ENCODE measurements around the gene TXK. TPM values are rescaled to one million over a fixed set of nuclear protein-coding genes. Genes with fewer than 3 reads are reported as not detected.

The TXK gene
- total and polyA plus RNA-seq, 2 of the 13 experiments (the other 11 are each of a cell fraction or from before 2014, with no cell fraction given): not detected

GRCh38 chr4:48178931-48179330 lies 44.9 kb upstream of the TXK start (continued):
- no peak for TF ChIP-seq CSRNP1 (CRISPR knock-in tag; IDR thresholded peaks at IDR 0.05)
- no peak for TF ChIP-seq CCDC6 (CRISPR knock-in tag; IDR thresholded peaks at IDR 0.05)
- TF ChIP-seq HOXA7 (CRISPR knock-in tag; IDR thresholded peaks at IDR 0.05): no peak
- no peak for TF ChIP-seq FIP1L1 (IDR thresholded peaks at IDR 0.05; ENCODE audit: borderline replicate concordance, insufficient read depth, low read depth, low read length)
- TF ChIP-seq ZNF44 (CRISPR knock-in tag; IDR thresholded peaks at IDR 0.05): no peak
- no peak for TF ChIP-seq SMAD1 (CRISPR knock-in tag; IDR thresholded peaks at IDR 0.05; ENCODE audit: borderline replicate concordance, low read depth)
- no peak for TF ChIP-seq TOPORS (CRISPR knock-in tag; IDR thresholded peaks at IDR 0.05)
- TF ChIP-seq ZNF558 (CRISPR knock-in tag; IDR thresholded peaks at IDR 0.05; ENCODE audit: borderline replicate concordance): no peak
- TF ChIP-seq IKZF4 (CRISPR knock-in tag; IDR thresholded peaks at IDR 0.05; ENCODE audit: borderline replicate concordance, low read depth, not compliant biosample characterization): no peak
- no peak for TF ChIP-seq RAD21 (CRISPR knock-in tag; IDR thresholded peaks at IDR 0.05)
- no peak for TF ChIP-seq ATF4 (CRISPR knock-in tag; IDR thresholded peaks at IDR 0.05)
- no peak for TF ChIP-seq ZNF790 (CRISPR knock-in tag; IDR thresholded peaks at IDR 0.05; ENCODE audit: borderline replicate concordance)

Data from HepG2 (cell line).